Mesothelial cell of epicardium (in vitro differentiated cells): Measurements from ENCODE around the gene PPM1D. TPM values are rescaled to one million over a fixed set of nuclear protein-coding genes. Genes with fewer than 3 reads are reported as not detected.

Experiments used
- DNase-seq, 2 experiments: peaks; one replicate each; pipeline ENCODE4 v3.0.0; 2021; ENCODE audit warnings: low spot score in 2 of 2; ENCODE audit not compliant: unreplicated experiment in 2 of 2
- H3K27ac Mint-ChIP-seq: 2 replicates; pipeline ENCODE4 v1.8.0; 2021; ENCODE audit warnings: mixed read lengths
- H3K27me3 Mint-ChIP-seq: 2 replicates; pipeline ENCODE4 v1.8.0; 2021; ENCODE audit warnings: low read depth, mixed read lengths
- H3K36me3 Mint-ChIP-seq: 2 replicates; pipeline ENCODE4 v1.8.0; 2021; ENCODE audit warnings: mixed read lengths
- H3K4me1 Mint-ChIP-seq: 2 replicates; pipeline ENCODE4 v1.8.0; 2021; ENCODE audit warnings: mixed read lengths
- H3K4me3 Mint-ChIP-seq: 2 replicates; pipeline ENCODE4 v1.8.0; 2021; ENCODE audit warnings: mild to moderate bottlenecking, moderate library complexity, mixed read lengths
- H3K9me3 Mint-ChIP-seq: 2 replicates; pipeline ENCODE4 v1.8.0; 2021; ENCODE audit warnings: mixed read lengths
- CTCF ChIP-seq: fragments of 200-600 bp; sonication (generic); IDR thresholded peaks from one replicate; pipeline ENCODE4 v1.5.0; 2021; ENCODE audit warnings: antibody characterized with exemption; ENCODE audit not compliant: unreplicated experiment
- total RNA-seq: library from RNA; stranded (reverse); gene quantifications from 3 replicates; pipeline ENCODE4 v1.2.1, GENCODE V29; 2021

Gene PPM1D
- total RNA-seq, 1 donor from 2014 or later: 26.7 TPM

GRCh38 chr17:60629120-60629519, 29.1 kb downstream of the PPM1D start:
- TF ChIP-seq CTCF: no peak
- H3K27ac Mint-ChIP-seq: no peak overlapping the region
- H3K4me1 Mint-ChIP-seq: no peaks in the 10 kb centered on the region
- H3K9me3 Mint-ChIP-seq: no peaks in the 10 kb centered on the region
- H3K36me3 Mint-ChIP-seq: peaks cover 12% of the 10 kb centered on the region
- no peak for DNase-seq
- H3K4me3 Mint-ChIP-seq: no peak overlapping the region
- H3K27me3 Mint-ChIP-seq: no peaks in the 10 kb centered on the region

GRCh38 chr17:60630352-60630751, 30.4 kb downstream of the PPM1D start:
- H3K4me3 Mint-ChIP-seq: no peak overlapping the region
- H3K27ac Mint-ChIP-seq: peak overlapping the region; percentile 30
- no peak for TF ChIP-seq CTCF
- no peaks in the 10 kb centered on the region for H3K9me3 Mint-ChIP-seq
- no peak for DNase-seq
- H3K4me1 Mint-ChIP-seq: no peaks in the 10 kb centered on the region
- peaks cover 12% of the 10 kb centered on the region for H3K36me3 Mint-ChIP-seq
- no peaks in the 10 kb centered on the region for H3K27me3 Mint-ChIP-seq

- Mint-ChIP-seq H3K27ac (peak overlapping the region; percentile 9), H3K27me3 (no peaks in the 10 kb centered on the region), H3K4me1 (no peaks in the 10 kb centered on the region), H3K4me3 (no peak overlapping the region), H3K9me3 (no peaks in the 10 kb centered on the region), H3K36me3 (peaks cover 17% of the 10 kb centered on the region)
- no peak for TF ChIP-seq CTCF
- DNase-seq: no peak
These were observed 31.1 kb downstream of the PPM1D start for GRCh38 chr17:60631119-60631518.

- H3K36me3 Mint-ChIP-seq: peaks cover 27% of the 10 kb centered on the region
- no peaks in the 10 kb centered on the region for H3K9me3 Mint-ChIP-seq
- TF ChIP-seq CTCF: no peak
- DNase-seq: no peak
- H3K4me3 Mint-ChIP-seq: no peak overlapping the region
- no peak overlapping the region for H3K27ac Mint-ChIP-seq
- no peaks in the 10 kb centered on the region for H3K27me3 Mint-ChIP-seq
- H3K4me1 Mint-ChIP-seq: peaks cover 7% of the 10 kb centered on the region
These were observed 37.7 kb downstream of the PPM1D start for GRCh38 chr17:60637683-60638082.

- peak; percentile 22 for TF ChIP-seq CTCF
- Mint-ChIP-seq H3K4me1 (peaks cover 7% of the 10 kb centered on the region), H3K9me3 (no peaks in the 10 kb centered on the region), H3K27ac (no peak overlapping the region), H3K27me3 (no peaks in the 10 kb centered on the region), H3K4me3 (no peak overlapping the region), H3K36me3 (peaks cover 25% of the 10 kb centered on the region)
- DNase-seq: no peak
These were observed 39.0 kb downstream of the PPM1D start for GRCh38 chr17:60639019-60639330.

- TF ChIP-seq CTCF: peak; percentile 34
These were observed 40.5 kb downstream of the PPM1D start for GRCh38 chr17:60640503-60640902.

More at GRCh38 chr17:60640503-60640902, 40.5 kb downstream of the PPM1D start:
- Mint-ChIP-seq H3K9me3 (no peaks in the 10 kb centered on the region), H3K27ac (no peak overlapping the region), H3K36me3 (peaks cover 25% of the 10 kb centered on the region), H3K4me3 (no peak overlapping the region), H3K27me3 (no peaks in the 10 kb centered on the region), H3K4me1 (peaks cover 7% of the 10 kb centered on the region)
- DNase-seq: no peak
